Left lung (tissue), 10 donors: Measurements from ENCODE around the gene PPP1R1B. TPM values are rescaled to one million over a fixed set of nuclear protein-coding genes. Genes with fewer than 3 reads are reported as not detected.

Source experiments
- ATAC-seq: fragments of 200-7000 bp; cut with Tn5 transposase; one replicate; pipeline ENCODE4 v1.9.1; 2020; ENCODE audit warnings: moderate library complexity
- DNase-seq, 4 donors: peaks; one replicate each; pipeline ENCODE4 v3.0.0-alpha.2; 2013 to 2020
- H3K27ac ChIP-seq, 2 donors: fragments of 200-600 bp; sonication (generic) in 1 of 2; one replicate each; pipeline versions ENCODE4 v1.5.0 to v1.8.0; 2020 to 2021
- H3K27me3 ChIP-seq, 2 donors: fragments of 200-600 bp; sonication (generic) in 1 of 2; one replicate each; pipeline versions ENCODE4 v1.5.0 to v1.8.0; 2020 to 2021
- H3K36me3 ChIP-seq, 2 donors: fragments of 200-600 bp; sonication (generic) in 1 of 2; one replicate each; pipeline versions ENCODE4 v1.5.0 to v1.8.0; 2020 to 2021
- H3K4me1 ChIP-seq, 2 donors: fragments of 200-600 bp; one replicate each; pipeline ENCODE4 v1.8.0; 2021
- H3K4me3 ChIP-seq, 2 donors: fragments of 200-600 bp; sonication (generic) in 1 of 2; one replicate each; pipeline versions ENCODE4 v1.5.0 to v1.8.0; 2020 to 2021; ENCODE audit warnings: mild to moderate bottlenecking in 1 of 2
- H3K9me3 ChIP-seq, 2 donors: fragments of 200-600 bp; sonication (generic) in 1 of 2; one replicate each; pipeline versions ENCODE4 v1.5.0 to v1.8.0; 2020 to 2021
- intact Hi-C, 2 donors: fragments of 100-400 bp; cut with DNase I; formaldehyde crosslinking; loops; one replicate each; pipeline versions ENCODE4 v1.11.2 to v1.14.2; 2022
- polyA plus RNA-seq, 6 donors: library from polyadenylated mRNA; unstranded; fragments of 120-200 nt; gene quantifications; one replicate each; pipeline ENCODE4 v1.2.1, GENCODE V29; 2013; ENCODE audit not compliant: insufficient read length in 6 of 6
- total RNA-seq, 2 donors: library from RNA; stranded (reverse); fragmentation: NEBNext Ultra II Directional; extraction: Animal tissue kit (Norgen Biotek cat#: 25700); gene quantifications; one replicate each; pipeline ENCODE4 v1.2.1, GENCODE V29; 2021
- TF ChIP-seq, protein P1 (sequence below), 2 donors: fragments of 200-600 bp; sonication (generic) in 1 of 2; IDR thresholded peaks; one replicate each; pipeline versions ENCODE4 v1.5.0 to v1.8.0; 2021; ENCODE audit warnings: antibody characterized with exemption in 2 of 2
- donor health status: DM: no; HTN: yes; CAD: no.
- donor health status: DM: no; HTN: no; CAD: no.

The PPP1R1B gene
- total and polyA plus RNA-seq, 8 donors, result 10.6 to 66.4 (median 53.7) TPM

DNA sequence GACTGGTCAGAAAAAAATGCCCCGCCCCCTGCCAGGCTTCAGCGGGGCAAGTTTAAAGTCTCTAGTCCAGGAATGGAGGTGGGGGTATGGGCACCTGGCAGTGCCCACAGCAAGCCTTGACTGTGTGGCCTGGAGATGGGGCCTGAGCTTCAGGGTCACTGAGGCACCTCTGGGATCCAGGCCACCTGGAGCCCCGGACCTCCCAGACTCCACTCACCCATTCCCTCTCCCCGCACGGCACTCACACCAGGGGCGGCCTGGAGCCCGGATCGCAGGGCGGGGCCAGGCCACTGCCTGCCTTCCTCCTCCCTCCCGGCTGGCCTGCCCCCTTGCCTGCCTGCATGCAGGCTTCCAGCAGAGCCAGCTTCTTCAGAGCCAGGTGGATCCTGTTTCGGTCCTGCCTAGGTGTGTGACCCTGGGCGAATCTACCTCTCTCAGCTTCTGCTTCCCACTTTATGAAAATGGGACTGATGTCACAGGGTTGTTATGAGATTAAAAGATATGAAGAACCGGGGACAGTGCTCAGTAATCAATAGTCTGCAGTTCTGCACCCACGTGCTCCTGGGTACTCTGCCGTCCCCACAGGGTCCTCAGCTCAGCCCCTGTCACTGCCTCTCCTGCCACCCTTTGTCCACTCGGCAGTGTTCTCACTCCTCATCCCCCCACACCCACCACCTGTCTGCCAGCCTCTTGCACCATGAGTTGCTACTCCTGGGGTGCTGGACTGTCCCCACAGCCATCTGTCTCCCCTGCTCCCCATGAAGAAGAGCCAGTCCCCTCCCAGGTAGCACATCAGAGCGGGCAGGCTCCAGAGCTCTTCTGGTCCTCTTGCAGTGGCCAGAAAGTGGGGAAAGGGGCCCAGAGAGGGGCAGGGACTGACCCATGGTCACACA lies 37.2 kb downstream of the PPP1R1B start:
- no peak for DNase-seq
- Histone ChIP-seq H3K4me3 (no peak overlapping the region), H3K9me3 (no peaks in the 10 kb centered on the region), H3K27ac (no peak overlapping the region), H3K27me3 (peaks cover 17 to 44% of the 10 kb centered on the region in 2 donors), H3K4me1 (peaks cover 9 to 86% of the 10 kb centered on the region in 2 donors), H3K36me3 (peaks cover 0 to 42% of the 10 kb centered on the region in 2 donors)
- intact Hi-C loops, result no loop called here
- ATAC-seq, result peak; percentile 35
- TF ChIP-seq, protein P1, sequence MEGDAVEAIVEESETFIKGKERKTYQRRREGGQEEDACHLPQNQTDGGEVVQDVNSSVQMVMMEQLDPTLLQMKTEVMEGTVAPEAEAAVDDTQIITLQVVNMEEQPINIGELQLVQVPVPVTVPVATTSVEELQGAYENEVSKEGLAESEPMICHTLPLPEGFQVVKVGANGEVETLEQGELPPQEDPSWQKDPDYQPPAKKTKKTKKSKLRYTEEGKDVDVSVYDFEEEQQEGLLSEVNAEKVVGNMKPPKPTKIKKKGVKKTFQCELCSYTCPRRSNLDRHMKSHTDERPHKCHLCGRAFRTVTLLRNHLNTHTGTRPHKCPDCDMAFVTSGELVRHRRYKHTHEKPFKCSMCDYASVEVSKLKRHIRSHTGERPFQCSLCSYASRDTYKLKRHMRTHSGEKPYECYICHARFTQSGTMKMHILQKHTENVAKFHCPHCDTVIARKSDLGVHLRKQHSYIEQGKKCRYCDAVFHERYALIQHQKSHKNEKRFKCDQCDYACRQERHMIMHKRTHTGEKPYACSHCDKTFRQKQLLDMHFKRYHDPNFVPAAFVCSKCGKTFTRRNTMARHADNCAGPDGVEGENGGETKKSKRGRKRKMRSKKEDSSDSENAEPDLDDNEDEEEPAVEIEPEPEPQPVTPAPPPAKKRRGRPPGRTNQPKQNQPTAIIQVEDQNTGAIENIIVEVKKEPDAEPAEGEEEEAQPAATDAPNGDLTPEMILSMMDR (IDR thresholded peaks at IDR 0.05), result no peak

DNA sequence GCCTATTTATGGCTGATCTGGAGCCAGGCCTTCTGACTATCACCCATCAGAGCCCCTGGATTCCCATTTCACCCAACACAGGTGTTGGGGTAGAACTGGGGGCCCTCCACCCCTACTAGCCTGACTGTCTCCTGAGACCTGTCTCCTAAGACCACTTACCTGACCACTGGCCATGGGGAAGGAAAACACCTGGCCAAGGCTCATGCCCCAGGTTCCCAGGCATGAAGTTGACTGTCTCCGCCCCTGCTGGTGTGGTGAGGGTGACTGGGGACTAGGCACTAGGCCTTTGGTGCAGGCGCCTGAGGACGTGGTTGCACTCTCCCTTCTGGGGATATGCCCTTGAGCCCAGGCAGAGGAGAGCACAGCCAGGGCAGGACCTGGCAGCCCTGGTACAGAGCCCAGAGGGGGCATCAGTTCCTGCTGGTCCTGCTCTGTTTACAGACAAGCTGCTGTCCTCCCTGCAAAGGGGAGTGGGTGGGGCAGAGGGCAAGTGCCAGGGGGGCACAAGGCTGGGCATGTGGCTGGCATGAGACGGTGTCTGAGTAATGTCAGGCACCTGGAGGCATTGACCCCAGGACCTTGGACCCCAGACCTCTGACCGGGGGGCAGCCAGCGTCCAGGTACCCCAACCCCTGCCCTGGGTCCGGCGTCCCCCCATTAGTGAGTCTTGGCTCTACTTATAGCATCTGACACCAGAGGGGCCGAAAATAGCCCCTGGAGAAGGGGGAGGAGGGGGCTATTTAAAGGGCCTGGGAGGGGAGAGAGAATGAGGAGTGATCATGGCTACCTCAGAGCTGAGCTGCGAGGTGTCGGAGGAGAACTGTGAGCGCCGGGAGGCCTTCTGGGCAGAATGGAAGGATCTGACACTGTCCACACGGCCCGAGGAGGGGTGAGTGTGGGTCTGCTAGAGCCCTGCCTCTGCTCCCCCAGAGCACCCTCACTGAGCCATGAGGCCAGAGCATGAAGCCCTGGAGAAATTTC lies 38.1 kb downstream of the PPP1R1B start, which contains the start of gene TCAP:
Gene TCAP, plus strand, starts transcription at position 769 of the 981 bp plus-strand sequence. Its CDS starts 11 bp downstream, at position 780.
- Histone ChIP-seq H3K9me3 (no peaks in the 10 kb centered on the region), H3K27me3 (peaks cover 19 to 54% of the 10 kb centered on the region in 2 donors), H3K36me3 (peaks cover 0 to 32% of the 10 kb centered on the region in 2 donors), H3K4me3 (no peak within 1 kb of the TSS), H3K4me1 (peaks cover 6 to 77% of the 10 kb centered on the region in 2 donors), H3K27ac (no peak within 1 kb of the TSS)
- ATAC-seq (no peak), DNase-seq (no peak)
- intact Hi-C loops, result no loop called here
- TF ChIP-seq, protein P1 (IDR thresholded peaks at IDR 0.05), result no peak

DNA sequence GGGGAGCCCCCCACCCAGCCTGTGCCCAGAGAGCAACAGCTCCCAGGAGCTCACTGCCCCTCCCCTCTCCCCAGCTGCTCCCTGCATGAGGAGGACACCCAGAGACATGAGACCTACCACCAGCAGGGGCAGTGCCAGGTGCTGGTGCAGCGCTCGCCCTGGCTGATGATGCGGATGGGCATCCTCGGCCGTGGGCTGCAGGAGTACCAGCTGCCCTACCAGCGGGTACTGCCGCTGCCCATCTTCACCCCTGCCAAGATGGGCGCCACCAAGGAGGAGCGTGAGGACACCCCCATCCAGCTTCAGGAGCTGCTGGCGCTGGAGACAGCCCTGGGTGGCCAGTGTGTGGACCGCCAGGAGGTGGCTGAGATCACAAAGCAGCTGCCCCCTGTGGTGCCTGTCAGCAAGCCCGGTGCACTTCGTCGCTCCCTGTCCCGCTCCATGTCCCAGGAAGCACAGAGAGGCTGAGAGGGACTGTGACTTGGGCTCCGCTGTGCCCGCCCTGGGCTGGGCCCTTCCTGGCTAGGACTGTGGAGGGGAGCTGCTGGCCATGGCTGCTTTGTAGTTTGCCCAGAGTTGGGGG lies 39.0 kb downstream of the PPP1R1B start:
- no peak for ATAC-seq
- no peaks in the 10 kb centered on the region for H3K9me3 ChIP-seq

DNA sequence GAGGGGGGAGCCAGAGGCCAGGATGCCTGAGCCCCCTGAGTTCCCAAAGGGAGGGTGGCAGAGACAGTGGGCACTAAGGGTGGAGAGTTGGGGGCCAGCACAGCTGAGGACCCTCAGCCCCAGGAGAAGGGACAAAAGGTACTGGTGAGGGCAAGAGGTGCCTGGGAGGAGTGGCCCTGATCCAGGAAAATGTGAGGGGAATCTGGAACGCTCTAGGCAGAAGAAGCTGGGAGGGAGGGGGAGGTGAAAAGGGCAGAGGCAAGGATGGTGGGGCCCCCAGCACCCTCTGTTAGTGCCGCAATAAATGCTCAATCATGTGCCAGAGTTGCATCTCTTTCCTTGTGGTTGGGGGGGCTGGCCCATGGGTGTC lies 39.5 kb downstream of the PPP1R1B start:
- Histone ChIP-seq H3K36me3 (peaks cover 0 to 19% of the 10 kb centered on the region in 2 donors), H3K27me3 (peaks cover 27 to 67% of the 10 kb centered on the region in 2 donors), H3K27ac (no peak overlapping the region), H3K4me3 (no peak overlapping the region), H3K9me3 (no peaks in the 10 kb centered on the region), H3K4me1 (peaks cover 6 to 64% of the 10 kb centered on the region in 2 donors)
- ATAC-seq, result no peak
- DNase-seq, result no peak
- intact Hi-C loops, result no loop called here
- TF ChIP-seq, protein P1 (IDR thresholded peaks at IDR 0.05), result no peak

More for the DNA sequence above, 39.0 kb downstream of the PPP1R1B start:
- Histone ChIP-seq H3K27me3 (peaks cover 23 to 62% of the 10 kb centered on the region in 2 donors), H3K4me1 (peaks cover 6 to 69% of the 10 kb centered on the region in 2 donors), H3K36me3 (peaks cover 0 to 24% of the 10 kb centered on the region in 2 donors), H3K4me3 (no peak overlapping the region), H3K27ac (no peak overlapping the region)
- intact Hi-C loops, result no loop called here
- DNase-seq, result no peak
- TF ChIP-seq, protein P1 (IDR thresholded peaks at IDR 0.05), result no peak
